Inferior parietal cortex (tissue), 1 donor: ENCODE measurements around the gene SERINC2.
"Not testable (repeated sequence)": the region's sequence is repeated elsewhere in the genome, so short reads cannot be mapped to it uniquely, and the experiment has no call there.

ENCODE experiments used
- DNase-seq: peaks from one replicate; pipeline ENCODE4 v3.0.0-alpha.2; 2016; ENCODE audit errors: extremely low spot score

The SERINC2 gene

DNA sequence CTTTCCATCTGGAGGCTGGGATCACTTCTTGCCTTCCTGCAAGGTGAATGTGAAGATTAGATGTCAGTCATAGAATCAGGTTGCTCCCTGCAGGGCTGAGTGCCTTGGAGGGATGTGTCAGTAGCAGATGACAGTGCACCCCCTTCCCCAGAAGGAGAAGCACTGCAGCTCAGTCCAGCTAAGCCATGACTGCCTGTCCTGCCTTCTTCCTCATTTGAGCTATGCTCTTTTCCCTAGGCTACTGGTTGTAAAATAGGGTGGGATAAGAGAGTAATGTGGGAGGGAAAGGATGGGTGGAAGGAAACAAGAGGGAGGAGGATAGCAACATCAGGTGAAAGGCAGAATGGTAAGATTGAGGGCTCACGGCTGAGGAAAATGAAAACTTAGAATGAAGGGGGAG is 29.0 kb upstream of the SERINC2 start:
- DNase-seq, result no peak

DNA sequence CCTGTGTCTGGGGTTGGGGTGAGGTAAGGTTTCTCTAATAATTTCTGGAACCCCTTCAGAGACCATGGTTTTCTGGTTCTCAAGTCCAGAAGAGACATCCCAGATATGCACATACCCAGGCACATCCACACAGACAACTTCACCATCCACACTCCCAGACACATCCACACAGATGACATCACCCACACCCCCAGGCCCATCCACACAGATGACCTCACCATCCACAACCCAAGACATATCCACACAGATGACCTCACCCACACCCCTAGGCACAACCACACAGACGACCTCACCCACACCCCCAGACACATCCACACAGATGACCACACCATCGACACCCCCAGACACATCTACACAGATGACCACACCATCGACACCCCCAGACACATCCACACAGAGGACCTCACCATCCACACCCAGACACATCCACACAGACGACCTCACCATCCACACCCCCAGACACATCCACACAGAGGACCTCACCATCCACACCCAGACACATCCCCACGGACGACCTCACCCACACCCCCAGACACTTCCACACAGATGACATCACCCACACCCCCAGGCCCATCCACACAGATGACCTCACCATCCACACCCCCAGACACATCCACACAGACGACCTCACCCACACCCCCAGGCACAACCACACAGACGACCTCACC is 26.3 kb upstream of the SERINC2 start:
- DNase-seq, result not testable (repeated sequence)

DNA sequence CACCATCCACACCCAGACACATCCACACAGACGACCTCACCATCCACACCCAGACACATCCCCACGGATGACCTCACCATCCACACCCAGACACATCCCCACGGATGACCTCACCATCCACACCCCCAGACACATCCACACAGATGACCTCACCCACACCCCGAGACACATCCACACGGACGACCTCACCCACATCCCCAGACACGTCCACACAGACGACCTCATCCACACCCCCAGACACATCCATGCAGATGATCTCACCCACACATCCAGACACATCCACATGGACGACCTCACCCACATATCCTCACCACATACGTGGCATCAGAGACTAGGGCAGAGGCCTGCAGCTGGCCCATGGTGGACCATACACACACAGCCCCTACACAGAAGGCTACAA is 25.4 kb upstream of the SERINC2 start:
- no peak for DNase-seq

DNA sequence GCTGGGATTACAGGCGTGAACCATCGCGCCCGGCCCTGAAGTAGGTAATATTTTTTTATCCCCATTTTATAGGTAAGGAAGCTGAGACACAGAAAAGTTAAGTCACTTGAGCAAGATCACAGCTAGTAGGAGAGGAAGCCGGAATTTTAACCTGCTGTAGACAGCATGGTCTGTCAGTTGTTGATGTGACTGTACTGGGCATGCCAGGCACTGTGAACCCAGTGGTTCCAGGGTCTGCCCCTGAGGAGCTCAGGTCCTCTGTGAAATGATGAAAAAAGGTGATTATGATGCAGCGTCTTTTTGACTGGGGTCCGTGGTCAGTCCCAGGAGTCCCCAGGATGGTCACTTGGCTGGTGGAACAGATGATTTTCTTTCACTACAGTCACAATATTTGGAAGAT is 23.4 kb upstream of the SERINC2 start:
- DNase-seq, result no peak

DNA sequence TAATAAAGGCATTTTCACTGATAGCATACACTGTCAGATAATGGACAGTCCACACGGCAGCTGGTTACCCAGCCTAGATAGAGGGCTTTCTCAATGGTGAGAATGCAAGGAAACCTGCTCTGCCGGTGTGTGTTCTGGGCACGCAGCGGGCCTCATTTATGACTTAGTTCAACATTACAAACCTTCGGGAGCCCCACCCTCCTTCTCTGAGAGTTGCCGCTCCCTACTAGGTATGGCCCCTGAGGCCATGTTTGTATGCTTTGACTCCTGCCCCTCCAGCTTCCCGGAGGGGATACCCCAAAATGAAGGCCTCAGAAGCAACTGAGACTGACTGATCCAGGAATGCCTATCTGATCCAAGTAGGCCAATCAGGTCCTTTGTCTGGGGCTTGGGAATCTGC is 22.9 kb upstream of the SERINC2 start:
- DNase-seq, result no peak

DNA sequence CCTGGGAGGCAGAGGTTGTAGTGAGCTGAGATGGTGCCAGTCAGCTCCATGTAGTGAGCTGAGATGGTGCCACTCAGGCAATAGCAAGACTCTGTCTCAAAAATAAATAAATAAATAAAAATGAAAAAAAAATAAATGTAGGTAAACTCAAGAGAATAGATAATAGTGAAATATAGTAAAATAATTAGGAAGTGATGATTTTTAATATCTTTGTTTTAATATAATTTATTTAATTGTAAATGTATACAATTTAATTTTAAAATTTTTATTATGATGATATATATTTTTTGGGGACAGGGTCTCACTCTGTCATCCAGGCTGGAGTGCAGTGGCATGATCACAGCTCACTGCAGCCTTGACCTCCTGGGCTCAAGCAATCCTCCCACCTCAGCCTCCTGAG is 19.6 kb upstream of the SERINC2 start:
- DNase-seq, result no peak

DNA sequence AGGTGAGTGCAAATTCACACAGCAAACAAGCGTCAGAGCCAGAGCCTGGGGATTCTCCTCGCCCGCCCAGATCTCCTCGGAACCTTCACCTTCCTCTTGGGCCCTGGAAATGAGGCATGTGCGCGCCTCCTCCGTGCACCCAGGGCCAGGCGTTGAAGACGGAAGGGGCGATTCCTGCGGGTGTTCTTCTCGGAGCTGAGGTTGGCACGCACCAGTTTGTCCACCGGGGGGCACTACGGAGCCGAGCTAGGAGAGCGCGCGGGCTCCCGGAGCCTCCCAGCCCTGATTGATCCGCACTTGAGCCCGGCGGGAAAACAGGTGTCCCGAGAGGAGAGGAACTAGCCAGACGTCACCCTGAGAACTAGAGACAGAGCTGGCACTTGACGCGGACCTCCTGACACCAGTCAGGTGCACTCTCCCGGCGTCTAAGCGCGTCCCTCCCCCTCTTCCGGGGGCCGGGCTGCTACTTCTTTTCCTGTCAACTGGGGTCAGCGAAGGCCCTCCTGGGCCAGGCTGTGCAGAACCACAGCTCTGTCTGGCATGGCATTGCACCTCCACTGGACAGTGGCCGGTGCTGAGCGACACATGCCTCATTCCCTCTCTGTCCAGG is 18.3 kb upstream of the SERINC2 start:
- peak; percentile 86 for DNase-seq

DNA sequence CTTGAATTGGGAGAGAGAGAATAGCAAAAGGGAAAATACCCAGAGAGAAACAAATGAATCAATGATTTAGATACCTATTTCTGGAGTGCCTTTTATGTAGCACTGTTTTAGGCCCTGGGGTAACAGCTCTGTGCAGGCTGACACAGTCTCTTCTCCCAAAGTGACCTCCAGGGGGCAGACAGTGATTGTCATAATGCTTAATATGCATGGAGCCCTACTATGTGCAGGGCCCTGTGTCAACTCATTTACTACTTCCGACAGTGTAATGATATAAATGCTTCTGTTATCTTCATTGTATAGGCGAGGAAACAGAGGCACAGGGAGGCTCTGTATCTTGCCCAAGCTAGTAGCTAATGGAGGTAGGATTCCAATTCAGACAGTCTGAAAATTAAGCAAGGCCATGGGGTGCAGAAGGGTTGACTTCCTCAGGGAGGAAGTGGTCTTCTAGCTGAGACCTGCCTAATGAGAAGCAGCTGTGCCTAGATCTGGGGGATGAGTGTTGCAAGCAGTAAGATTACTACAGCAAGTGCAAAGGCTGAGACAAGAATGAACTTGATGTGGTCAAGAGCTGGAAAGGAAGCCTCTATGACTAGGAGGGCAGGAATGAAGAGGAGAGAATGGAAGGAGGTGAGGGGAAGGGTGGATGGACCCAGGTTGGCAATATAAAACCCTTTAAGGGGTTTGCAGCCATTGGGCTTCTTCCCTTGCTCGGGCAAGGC is 16.2 kb upstream of the SERINC2 start:
- no peak for DNase-seq

DNA sequence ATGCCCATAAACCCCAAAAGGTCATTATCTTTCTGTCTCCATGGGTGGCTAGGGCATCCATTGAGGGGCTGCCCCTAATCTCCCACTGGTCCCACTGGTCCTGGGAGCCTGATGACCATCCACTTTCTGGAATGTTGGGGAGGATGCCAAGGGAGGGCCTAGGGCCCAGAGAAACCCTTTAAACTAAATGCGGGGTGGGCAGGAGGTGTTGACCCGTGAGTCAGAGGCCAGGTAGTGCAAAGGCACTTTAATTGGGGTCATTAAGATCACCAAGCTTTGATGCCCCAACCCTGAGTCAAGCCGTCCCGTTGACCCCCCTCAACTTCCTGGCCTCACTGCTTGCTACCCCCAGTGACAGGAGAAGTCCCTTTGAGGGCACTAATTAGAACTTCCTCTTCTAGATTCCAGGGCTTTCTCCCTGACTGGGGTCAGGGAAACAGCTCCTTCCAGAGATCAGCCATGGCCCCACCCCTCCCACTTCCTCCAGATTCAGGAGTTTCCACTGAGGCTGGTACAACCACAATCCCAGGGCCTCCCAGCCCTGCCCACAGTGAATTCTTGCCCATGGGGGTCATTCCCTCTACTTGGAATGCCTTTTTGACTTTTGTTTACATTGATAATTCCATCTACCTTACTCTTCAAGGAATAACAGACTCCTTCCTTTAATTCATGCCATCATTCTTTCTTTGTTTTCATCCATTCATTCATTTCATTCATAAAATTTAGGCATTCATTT is 15.5 kb upstream of the SERINC2 start:
- no peak for DNase-seq

DNA sequence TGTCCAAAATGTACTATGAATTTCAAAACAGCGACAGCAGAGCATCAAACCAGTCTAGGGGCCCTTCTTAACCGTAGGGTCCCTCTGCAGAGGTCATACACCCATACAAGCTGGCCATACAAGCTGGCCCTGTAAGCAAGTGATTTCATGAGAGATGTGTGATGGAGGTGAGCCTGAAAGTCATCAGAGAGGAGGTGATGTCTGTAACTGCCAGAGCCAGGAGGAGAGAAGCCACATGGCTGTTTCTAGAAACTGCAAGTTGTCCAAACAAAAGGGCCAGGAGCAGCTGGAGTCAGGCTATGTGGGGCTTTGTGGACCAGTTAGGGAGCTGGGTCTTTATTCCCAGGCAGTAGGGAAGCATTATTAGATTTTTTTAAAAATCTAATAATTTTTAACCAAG is 14.8 kb upstream of the SERINC2 start:
- no peak for DNase-seq

DNA sequence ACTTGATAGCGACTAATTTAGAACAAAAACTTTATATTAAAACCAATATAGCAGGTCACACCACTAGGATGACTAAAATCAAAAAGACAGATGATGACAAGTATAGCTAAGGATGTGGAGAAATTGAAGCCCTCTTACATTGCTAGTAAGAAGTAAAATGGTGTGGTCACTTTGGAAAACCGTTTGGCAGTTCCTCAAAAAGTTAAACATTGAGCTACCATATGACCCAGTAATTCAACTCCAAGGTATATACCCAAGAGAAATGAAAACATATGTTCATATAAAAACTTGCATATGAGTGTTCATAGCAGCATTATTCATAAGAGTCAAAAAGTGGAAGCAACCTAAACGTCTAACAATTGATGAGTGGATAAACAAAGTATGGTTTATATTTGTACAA is 13.0 kb upstream of the SERINC2 start:
- no peak for DNase-seq

DNA sequence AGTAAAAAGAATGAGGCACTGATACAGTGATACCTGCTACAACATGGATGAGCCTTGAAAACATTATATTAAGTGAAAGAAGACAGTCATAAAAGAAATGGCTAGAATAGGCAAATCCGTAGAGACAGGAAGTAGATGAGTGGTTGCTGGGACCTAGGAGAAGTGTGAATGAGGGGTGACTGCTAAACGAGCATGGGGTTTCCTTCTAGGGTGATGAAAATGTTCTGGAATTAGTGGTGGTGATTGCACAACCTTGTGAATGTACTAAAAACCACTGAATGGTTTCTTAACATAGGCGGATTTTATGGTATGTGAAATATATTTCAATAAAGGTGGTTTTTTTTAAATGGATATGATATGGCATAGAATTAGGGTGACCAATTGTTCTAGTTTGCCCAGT is 12.6 kb upstream of the SERINC2 start:
- no peak for DNase-seq

DNA sequence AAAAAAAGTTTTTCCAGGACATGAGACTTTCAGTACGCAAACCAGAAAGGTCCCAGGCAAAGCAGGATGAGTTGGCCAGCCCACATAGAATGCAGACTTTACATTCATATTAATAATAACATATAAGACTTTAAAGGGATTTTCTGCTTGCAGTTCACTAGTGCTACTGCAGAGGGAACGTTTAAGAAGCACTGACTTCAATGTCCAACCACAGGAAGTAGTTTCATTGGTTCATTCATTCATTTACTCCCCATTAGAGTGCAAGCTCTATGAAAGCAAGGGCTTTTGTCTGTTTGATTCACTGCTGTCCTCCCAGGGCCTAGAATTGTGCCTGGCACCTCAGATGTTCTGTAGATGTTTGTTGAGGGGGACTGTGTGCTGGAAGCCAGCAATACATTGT is 11.8 kb upstream of the SERINC2 start:
- no peak for DNase-seq

DNA sequence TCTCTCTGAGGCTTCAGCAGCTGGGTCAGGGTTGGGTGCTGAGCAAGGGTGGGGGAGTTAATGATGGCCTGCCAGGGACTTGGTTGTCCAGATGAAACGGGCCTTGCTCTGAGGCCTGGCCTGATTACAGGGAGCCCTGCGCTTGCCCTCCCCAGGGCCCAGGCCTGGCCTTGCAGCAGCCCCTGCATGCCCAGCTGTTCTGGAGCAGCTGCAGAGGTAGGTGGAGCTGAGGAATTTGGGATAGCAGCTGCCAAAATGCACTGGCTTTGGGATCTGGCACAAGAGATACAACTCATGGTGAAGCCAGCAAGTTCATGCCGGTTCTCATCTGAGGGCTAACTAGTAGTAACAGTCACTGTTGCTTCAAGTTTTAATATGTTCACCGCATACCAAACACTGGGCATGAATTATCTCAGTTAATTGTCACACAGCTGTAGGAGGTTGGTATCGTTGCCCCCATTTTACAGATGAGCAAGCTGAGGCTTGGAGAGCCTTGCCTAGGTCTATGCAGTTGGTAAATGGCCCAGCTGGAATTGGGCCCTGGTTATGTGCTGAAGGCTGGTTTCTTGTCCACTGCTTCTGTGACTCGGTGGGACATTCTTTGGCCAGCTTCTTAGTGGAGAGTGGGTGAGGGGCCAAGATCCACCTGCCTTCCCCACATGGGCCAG is 7.3 kb upstream of the SERINC2 start:
- DNase-seq, result no peak

DNA sequence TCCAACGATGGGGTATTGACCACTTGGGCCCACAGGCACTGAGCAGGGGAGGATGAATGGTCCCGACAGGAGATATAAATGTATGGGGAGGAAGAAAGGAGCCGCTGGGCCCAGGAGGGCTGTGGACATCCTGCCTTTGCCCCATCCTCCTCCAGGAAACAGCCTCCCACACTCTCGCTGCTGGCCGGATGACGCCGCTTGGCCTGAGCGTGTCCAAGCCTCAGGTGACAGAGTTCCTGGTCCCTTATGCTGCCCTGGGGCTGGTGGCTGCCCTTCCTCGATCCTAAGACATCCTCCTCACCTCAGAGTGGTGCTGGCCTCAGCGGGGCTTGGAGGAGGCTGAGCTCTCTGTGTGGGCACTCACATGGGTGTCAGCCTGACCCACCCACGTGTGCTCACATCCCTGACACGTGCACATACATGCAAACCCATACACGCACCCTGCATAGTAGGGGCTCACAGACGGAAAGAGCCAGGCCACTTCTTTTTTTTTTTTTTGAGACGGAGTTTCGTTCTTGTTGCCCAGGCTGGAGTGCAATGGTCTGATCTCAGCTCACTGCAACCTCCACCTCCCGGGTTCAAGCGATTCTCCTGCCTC is 5.9 kb upstream of the SERINC2 start:
- no peak for DNase-seq

DNA sequence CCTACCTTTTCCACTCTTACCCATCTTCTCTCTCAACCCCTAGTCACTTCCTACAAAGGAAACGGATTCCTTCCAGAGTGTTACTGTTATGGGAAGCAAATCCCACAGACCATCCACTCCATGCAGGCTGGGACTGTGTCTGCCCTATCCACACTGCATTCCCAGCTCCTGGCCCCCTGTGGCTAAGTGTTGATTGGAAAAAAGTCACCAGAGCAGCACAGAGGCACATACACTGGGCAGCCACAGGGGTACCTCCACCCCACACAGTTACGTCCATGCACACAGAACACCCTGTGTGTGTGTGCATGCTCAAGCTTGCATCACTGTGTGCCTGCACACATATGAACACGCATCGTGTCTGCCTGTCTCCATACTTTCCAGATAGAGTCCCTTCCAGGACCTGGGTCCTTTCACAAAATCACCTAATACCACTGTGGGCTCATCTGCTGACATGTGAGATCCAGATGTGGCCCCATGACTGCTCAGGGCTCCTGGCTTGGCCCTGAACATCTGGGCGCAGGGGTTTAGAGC is 4.2 kb upstream of the SERINC2 start:
- no peak for DNase-seq

DNA sequence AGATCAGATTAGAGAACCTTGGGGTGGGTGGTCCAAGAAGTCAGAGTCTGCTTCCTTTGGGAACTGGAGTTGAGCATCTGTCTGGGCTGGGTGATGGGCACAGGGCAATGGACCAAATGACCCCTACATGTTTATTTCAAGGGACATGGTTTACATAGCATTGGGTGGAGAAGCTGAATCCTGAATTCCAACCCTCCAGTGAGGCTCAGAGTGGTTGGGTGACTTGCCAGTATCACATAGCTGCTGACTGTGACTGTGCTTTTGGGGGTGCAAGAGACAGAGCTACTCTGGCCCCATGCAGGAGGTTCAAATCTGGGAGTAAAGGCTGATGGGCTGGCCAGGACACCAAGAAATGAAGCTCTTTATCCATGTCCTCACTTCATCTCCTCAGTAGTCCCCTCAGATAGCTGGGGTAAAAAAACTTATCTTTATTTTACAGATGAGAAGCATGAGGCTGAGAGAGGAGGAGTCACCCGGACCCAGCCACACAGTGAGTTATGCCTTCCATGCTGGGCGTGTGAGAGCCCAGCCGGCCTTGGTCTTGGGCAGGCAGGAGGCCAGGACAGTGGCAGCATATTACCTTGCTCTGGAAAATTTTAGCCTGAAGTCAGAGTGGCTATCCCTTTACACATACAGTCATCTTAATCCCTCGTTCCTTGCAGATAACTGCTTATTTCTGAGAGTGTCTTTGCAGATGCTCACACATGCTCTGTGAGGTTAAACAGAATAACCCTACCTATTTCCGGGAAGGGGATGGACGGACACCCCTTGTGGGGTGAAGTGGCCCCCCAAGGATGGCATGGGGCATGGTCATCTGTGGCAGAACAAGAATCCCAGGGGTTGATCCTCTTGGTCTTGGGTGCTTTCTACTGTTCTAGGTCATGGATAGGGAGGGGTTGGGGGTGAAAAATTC is 2.8 kb upstream of the SERINC2 start:
- no peak for DNase-seq

DNA sequence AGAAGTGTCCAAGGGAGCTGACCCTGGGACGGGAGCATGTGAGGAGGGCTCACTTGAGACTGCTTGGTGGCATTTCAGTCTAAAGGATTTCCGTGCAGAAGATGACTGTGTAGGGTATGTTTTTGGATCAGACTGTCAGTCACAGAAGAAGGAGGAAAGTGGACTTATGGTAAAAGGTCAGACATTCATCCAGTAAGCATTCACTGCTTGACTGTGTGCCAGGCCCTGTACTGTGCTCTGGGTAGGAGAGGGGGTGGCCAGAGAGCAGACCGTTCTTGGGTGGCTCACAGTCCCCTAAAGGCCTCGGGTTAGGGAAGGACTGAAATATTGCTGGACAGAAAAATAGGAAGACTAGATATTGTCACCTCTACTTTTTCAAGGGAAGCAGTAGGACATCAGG is 2.1 kb upstream of the SERINC2 start:
- no peak for DNase-seq

DNA sequence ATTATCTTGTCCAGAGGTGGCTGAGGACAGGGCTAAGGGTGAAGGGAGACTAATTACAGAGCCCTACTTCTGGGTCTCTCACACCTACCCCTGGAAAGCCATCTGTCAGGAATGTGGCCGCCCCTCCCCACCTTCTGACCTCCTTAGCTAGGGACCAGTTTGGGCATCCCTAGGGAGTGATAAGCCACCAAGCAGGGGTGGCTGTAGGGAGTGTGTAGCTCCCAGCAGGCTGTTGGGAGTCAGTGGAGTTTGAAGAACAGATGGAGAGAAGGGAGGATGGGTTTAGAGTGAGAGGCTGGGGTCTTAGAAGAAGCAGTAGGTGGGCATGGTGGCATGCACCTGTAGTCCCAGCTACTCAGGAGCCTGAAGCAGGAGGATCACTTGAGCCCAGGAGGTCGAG is 808 bp upstream of the SERINC2 start:
- no peak for DNase-seq

DNA sequence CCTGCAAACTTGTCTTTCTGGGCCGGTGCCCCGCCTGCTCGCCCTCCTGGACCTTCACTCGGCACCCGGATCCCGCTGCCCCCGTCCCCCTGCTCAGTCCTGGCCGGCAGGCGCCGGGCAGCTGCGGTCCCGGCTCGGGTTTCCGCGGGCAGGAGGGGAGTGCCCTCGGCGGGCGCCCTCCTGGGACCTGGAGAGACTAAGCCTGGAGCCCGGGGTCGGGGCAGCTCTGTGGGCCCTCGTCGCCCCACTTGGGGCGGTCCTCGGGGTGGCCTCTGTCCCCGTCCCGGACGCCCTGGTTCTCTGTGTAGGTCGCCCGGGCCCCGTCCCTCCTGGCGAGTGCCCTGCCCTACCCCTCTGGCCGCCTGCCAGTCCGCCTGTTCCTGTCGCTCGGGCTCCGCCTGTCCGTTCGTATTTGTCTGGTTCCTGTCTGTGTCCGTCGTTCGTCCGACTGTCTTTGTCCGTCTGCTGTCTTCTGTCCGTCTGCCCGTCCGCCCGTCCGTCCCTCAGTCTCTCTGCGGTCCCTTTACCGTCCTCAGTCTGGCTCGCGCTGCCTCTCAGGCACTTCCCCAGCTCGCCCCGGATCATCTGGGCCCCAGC is 490 bp downstream of the SERINC2 start:
- DNase-seq, result no peak
